CD4-positive, alpha-beta T cell treated with Interleukin-17A for 4 hours (primary cell): ENCODE measurements around the gene C17orf100.
A peak's percentile ranks its signal among the peaks of the same experiment; 100 is the strongest.

Source experiments
- DNase-seq: peaks from one replicate; pipeline ENCODE4 v3.0.0-alpha.2; 2020; ENCODE audit warnings: mixed read lengths

The C17orf100 gene

DNA sequence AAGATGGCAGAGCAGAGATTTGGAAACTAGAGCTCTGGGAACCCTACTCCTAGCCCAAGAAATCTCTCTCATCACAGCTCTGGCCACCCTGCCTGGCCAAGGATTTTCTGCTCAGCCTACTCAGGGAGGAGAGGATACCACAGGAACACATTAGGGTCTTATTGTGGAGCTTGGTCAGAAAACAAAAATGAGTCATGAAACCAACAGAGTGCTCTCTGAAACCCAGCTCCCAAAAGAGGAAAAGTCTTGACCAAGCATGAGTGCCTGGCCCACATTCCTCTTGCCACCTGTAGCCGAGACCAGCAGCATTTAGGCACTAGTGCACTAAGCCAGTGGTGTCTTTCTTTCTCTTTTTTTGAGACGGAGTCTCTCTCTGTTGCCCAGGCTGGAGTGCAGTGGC, 43.5 kb downstream of the C17orf100 start:
- DNase-seq = no peak

GRCh38 chr17:6695565-6695964, 44.0 kb downstream of the C17orf100 start:
- no peak for DNase-seq

- no peak for DNase-seq
These were observed 45.3 kb downstream of the C17orf100 start for GRCh38 chr17:6696906-6697305.

GRCh38 chr17:6698004-6698403, 46.4 kb downstream of the C17orf100 start:
- DNase-seq = no peak

DNA sequence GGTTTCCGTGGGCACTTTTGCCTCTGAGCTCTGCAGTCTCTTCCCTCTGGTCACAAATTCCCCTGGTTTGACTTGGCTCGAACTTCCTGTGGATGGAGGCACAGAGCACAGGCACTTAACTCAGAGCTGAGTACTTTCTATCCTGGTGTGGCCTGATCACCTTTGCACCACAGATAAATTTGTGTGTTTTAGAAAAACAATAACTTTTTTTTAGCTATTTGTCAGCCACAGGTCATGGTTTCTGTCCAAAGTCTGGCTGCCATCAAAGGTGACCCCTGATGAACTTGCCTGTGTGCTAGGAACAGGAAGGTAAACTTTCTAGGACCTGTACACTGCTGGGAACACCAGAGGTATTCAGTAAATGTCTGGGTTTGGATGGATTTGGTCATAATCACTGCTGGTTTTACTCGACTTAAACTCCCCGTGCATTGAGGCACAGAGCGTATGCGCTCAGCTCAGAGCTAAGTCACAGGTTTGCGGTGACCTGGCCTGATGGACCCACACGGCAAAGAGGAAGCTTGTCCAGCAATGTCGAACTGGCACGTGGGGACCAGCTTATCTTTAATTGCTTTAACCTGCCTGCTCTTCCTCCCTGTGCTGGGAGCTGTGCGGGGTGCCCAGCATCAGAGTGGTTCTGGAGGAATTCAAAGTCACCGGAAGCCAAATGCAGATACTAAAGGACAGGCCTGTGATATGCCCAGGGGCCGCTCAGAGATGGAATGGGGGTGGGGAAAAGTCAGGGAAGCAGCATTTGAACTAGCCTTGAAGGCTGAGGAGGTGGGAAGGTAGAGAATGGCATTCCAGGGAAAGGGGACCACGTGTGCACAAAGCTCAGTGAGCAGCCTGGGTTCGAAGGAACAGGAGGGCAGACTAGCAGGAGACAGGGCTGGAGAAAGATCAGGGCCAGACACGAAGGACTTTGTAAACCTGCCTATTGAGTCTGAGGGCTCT, 48.7 kb downstream of the C17orf100 start:
- no peak for DNase-seq

- no peak for DNase-seq
These were observed 49.4 kb downstream of the C17orf100 start for GRCh38 chr17:6700948-6701307.

- peak; percentile 56 for DNase-seq
These were observed 50.2 kb downstream of the C17orf100 start for GRCh38 chr17:6701719-6702118.

DNA sequence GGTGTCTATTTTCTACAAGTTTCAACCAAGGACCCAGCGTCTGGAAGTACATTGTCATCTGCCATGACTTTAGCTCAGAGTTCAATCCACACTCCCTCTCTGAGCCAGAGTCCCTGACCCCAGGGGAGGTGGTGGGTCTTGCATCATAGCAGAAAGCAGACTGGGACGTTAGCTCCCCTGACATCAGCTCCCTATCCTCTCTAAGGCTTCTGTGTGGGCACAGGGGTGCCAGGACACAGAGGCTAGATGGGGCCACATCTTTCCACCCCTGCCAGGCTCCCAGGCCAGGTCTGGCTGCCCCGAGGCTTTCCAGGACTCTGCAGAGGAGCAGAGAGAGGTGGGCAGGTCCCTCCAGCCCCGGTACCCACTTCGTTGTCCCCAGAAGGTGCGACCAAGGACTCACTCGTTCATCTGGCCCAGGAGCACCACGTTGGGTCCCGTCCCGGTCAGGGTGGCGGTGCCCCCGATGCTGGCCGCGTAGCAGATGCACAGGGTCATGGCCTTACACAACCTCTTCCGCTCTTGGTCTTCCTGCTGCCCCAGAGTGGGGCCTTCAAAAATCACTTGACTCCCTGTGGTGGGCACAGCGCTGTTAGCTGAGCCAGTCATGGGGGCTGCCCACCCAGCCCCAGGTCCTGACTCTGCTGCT, 51.1 kb downstream of the C17orf100 start:
- DNase-seq = no peak
